ENCODE measurements around the gene TRAF3IP3. TPM values are rescaled to one million over a fixed set of nuclear protein-coding genes. Genes with fewer than 3 reads are reported as not detected.

Gene TRAF3IP3
- polyA plus RNA-seq, 2 of the 4 experiments (the other 2 are of a cell fraction): not detected

DNA sequence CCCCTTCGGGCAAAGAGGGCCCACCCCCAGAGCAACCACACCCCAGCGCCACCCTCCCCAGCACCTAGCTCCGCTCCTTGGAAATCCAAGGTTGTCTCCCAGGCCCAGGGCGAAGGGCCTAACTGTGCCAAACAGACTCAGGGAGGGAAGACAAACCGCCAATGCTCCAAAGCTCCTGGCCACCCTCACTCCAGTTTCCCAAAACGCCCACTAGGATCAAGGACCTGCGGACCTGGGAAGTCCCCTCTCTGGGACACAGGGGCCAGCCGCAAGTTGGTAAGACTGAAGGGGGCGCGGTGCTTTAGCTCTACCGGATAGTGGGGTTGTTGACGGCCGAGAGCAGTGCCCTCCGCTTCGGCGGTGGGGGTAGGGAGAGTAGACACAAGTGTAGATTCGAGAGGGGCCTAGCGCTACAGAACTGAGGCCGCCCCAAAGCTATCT is 49.5 kb downstream of the TRAF3IP3 start:
- no peak overlapping the region for H3K27ac ChIP-seq
- FAIRE-seq: no peak
- CTCF ChIA-PET: interaction anchor here (2.5 kb wide), 1 partner anchor 18 kb away, joined by 11 read pairs; no protein-coding TSS in a partner anchor
- TF ChIP-seq, protein P1, sequence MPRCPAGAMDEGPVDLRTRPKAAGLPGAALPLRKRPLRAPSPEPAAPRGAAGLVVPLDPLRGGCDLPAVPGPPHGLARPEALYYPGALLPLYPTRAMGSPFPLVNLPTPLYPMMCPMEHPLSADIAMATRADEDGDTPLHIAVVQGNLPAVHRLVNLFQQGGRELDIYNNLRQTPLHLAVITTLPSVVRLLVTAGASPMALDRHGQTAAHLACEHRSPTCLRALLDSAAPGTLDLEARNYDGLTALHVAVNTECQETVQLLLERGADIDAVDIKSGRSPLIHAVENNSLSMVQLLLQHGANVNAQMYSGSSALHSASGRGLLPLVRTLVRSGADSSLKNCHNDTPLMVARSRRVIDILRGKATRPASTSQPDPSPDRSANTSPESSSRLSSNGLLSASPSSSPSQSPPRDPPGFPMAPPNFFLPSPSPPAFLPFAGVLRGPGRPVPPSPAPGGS (IDR thresholded peaks at IDR 0.05): no peak
- TF ChIP-seq JUNB (IDR thresholded peaks at IDR 0.05): no peak
- TF ChIP-seq POLR2A (IDR thresholded peaks at IDR 0.05; ENCODE audit: low read length): no peak
- TF ChIP-seq GATA3 (IDR thresholded peaks at IDR 0.05; ENCODE audit: borderline replicate concordance): no peak
- no peak for TF ChIP-seq BHLHE40 (IDR thresholded peaks at IDR 0.05; ENCODE audit: low read depth, low read length)
- TF ChIP-seq RARB (CRISPR knock-in tag; IDR thresholded peaks at IDR 0.05): no peak
- TF ChIP-seq, protein P2, sequence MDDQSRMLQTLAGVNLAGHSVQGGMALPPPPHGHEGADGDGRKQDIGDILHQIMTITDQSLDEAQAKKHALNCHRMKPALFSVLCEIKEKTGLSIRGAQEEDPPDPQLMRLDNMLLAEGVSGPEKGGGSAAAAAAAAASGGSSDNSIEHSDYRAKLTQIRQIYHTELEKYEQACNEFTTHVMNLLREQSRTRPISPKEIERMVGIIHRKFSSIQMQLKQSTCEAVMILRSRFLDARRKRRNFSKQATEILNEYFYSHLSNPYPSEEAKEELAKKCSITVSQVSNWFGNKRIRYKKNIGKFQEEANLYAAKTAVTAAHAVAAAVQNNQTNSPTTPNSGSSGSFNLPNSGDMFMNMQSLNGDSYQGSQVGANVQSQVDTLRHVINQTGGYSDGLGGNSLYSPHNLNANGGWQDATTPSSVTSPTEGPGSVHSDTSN (IDR thresholded peaks at IDR 0.05): no peak
- no peak for TF ChIP-seq TFCP2L1 (CRISPR knock-in tag; IDR thresholded peaks at IDR 0.05)
- TF ChIP-seq NPAS2 (CRISPR knock-in tag; IDR thresholded peaks at IDR 0.05; ENCODE audit: borderline replicate concordance): no peak
- TF ChIP-seq EHF (CRISPR knock-in tag; IDR thresholded peaks at IDR 0.05): no peak
- TF ChIP-seq, protein P3, sequence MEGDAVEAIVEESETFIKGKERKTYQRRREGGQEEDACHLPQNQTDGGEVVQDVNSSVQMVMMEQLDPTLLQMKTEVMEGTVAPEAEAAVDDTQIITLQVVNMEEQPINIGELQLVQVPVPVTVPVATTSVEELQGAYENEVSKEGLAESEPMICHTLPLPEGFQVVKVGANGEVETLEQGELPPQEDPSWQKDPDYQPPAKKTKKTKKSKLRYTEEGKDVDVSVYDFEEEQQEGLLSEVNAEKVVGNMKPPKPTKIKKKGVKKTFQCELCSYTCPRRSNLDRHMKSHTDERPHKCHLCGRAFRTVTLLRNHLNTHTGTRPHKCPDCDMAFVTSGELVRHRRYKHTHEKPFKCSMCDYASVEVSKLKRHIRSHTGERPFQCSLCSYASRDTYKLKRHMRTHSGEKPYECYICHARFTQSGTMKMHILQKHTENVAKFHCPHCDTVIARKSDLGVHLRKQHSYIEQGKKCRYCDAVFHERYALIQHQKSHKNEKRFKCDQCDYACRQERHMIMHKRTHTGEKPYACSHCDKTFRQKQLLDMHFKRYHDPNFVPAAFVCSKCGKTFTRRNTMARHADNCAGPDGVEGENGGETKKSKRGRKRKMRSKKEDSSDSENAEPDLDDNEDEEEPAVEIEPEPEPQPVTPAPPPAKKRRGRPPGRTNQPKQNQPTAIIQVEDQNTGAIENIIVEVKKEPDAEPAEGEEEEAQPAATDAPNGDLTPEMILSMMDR (IDR thresholded peaks at IDR 0.05): no peak
- TF ChIP-seq CEBPB (IDR thresholded peaks at IDR 0.05): no peak
- no peak for TF ChIP-seq FOXS1 (CRISPR knock-in tag; IDR thresholded peaks at IDR 0.05)
- TF ChIP-seq, protein P4, sequence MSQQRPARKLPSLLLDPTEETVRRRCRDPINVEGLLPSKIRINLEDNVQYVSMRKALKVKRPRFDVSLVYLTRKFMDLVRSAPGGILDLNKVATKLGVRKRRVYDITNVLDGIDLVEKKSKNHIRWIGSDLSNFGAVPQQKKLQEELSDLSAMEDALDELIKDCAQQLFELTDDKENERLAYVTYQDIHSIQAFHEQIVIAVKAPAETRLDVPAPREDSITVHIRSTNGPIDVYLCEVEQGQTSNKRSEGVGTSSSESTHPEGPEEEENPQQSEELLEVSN (IDR thresholded peaks at IDR 0.05; ENCODE audit: borderline replicate concordance, low read depth): no peak
- no peak for TF ChIP-seq ZFP36 (IDR thresholded peaks at IDR 0.05; ENCODE audit: borderline replicate concordance, partially characterized antibody)
- TF ChIP-seq RCOR1 (IDR thresholded peaks at IDR 0.05; ENCODE audit: low read depth, low read length): no peak
- WGBS (ENCODE audit: missing lambda C conversion rate): 90% methylated on average over 8 of the region's 19 CpGs
- no peak for DNase-seq (ENCODE audit: low read depth in 1 of 2, low spot score in 1 of 2)
- H3K4me3 ChIP-seq: no peak overlapping the region
- no peak for ATAC-seq
- H3K9me3 ChIP-seq: no peaks in the 10 kb centered on the region
- H3K4me1 ChIP-seq: peaks cover 10% of the 10 kb centered on the region
- H3K4me2 ChIP-seq: no peak overlapping the region
- POLR2A ChIA-PET: no interaction called here

DNA sequence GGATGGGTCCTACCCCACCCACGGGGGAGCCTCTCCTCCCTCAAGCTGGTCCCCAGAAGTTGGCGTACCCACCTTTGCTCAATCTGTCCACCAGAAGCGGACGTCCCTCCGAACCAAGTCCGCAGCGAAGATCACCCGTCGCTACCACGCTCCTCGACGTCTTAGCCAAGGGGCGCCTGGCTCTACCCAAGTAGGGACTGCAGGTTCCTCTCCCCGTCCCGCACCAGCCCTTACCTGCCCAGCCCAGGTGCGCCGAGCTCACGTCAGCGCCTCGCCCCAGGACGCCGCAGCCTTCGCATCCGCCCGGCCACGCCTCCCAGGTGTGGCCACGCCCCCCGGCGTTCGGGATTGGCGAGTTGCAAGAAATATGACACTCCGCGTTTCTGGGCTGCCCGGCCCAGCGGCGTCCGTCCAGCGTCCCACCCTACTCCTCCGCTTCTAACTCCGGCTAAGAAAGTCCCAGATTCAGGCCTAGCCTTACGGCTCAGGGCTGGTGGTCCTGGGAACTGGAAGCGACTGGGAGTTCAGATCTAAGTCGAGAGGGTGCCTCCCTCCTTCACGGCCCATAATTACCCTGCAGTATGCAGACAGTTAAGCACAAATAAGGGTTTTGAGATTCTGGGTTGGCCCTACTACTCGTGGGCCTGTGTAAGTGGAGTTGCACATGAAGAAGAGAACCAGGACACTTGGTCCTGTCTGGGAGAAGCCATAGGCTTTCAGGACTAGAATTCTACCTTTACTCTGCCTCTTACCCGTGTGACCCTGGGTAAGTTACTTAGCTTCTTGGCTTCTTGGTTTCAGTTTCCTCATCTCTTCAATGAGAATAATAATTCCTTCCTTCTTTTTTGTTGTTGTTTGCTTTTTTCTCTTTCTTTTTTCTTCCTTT is 50.3 kb downstream of the TRAF3IP3 start, which contains the start of gene IRF6:
IRF6 (minus strand) TSS at position 268 of the 886 bp plus-strand sequence. CDS start 4,729 bp downstream, outside the sequence.
- Histone ChIP-seq H3K4me2 (peak within 1 kb of the TSS; percentile 68), H3K9me3 (no peaks in the 10 kb centered on the region), H3K4me3 (peak within 1 kb of the TSS; percentile 32; the same call in 2 of the 3 replicates), H3K4me1 (peaks cover 10% of the 10 kb centered on the region), H3K27ac (no peak within 1 kb of the TSS)
- WGBS (ENCODE audit: missing lambda C conversion rate): 60% methylated on average over 31 of the region's 46 CpGs
- CTCF ChIA-PET: interaction anchor here (2.5 kb wide), 1 partner anchor 17 kb away, joined by 11 read pairs; no protein-coding TSS in a partner anchor
- TF ChIP-seq NFE2L2 (conservative IDR thresholded peaks at IDR 0.05; ENCODE audit: low read length): no peak
- TF ChIP-seq MYC (IDR thresholded peaks at IDR 0.05; ENCODE audit: borderline replicate concordance, low read length): no peak
- TF ChIP-seq, protein P4 (IDR thresholded peaks at IDR 0.05; ENCODE audit: borderline replicate concordance, low read depth): no peak
- TF ChIP-seq TFCP2L1 (CRISPR knock-in tag; IDR thresholded peaks at IDR 0.05): no peak
- ATAC-seq (peak; percentile 54 to 83; a peak in 4 of 6 replicates), FAIRE-seq (no peak), DNase-seq (ENCODE audit: low read depth in 1 of 2, low spot score in 1 of 2) (peak; percentile 33 to 48)
- POLR2A ChIA-PET: no interaction called here

Measured in A549 (cell line).